ENCODE data around the gene TEKT4.
"Not testable (repeated sequence)": the region's sequence is repeated elsewhere in the genome, so short reads cannot be mapped to it uniquely, and the experiment has no call there.

Gene TEKT4

GRCh38 chr2:94875820-94876522 is 4.7 kb downstream of the TEKT4 start:
- no peak for DNase-seq (ENCODE audit: low read depth in 1 of 2, low spot score in 1 of 2)

DNA sequence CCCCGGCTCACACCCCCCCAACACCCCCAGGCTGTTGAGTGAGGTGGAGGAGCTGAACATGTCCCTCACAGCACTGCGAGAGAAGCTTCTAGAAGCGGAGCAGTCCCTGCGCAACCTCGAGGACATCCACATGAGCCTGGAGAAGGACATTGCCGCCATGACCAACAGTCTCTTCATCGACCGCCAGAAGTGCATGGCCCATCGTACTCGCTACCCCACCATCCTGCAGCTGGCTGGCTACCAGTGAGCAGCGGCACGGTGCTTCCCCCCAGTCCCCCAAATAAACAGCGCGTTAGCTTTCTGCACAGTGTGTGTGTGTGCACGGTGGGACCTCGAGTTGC is 5.3 kb downstream of the TEKT4 start:
- no peak for DNase-seq (ENCODE audit: low read depth in 1 of 2, low spot score in 1 of 2)

DNA sequence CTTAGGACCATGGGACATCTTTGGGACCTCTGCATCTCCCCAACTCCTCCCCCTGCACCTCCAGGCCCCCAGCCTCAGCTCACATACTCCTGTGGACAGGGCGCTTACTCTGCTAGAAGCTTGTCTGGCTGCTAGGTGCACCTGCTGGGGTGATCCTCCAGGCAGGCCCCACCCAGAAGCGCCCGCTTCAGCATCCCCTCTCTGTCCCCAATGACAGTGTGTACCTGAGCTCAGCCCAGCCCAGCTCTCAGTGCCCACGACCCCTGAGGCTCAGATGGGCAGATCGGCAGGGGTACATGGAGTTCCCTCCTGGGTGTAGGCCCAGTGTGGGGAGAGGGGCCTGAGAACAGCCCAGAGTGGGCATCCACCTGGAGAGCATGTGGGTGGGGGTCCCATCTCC is 5.9 kb downstream of the TEKT4 start:
- no peak for DNase-seq (ENCODE audit: low read depth in 1 of 2, low spot score in 1 of 2)

- DNase-seq (ENCODE audit: low read depth in 1 of 2, low spot score in 1 of 2): not testable (repeated sequence)
These were observed 7.3 kb downstream of the TEKT4 start for GRCh38 chr2:94878575-94878974.

DNA sequence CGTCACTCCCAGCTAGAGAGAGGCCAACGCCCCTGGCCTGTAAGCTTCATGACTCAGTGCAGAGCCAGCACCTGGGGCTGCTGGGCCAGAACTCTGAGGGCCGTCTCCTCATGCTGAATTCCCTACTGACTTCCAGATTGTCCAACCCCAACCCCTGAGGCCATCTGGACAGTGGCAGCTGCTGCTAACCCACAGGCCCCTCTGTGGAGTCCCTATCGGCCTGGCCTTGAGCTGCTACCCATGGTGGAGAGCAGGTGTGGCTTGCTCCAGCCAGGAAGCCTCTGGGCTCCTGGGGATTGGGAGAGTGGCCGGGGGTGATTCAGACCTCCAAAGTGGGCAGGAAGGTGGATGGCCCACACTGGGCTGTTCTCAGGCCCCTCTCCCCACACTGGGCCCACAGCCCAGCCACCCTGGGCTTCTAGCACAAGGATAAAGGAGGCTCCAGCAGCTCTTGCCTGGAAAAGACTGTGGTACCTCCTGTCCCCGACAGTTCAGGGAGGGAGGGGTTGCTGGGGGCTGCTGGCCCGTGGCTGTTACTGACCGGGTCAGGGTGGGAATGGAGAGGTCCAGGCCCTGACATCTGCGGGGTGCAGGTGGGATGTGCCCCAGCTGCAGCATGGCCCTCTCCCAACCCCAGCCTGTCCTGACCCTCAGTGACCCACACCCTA is 8.2 kb downstream of the TEKT4 start:
- DNase-seq (ENCODE audit: low read depth in 1 of 2, low spot score in 1 of 2): no peak

GRCh38 chr2:94879982-94880377 is 8.8 kb downstream of the TEKT4 start:
- no peak for DNase-seq (ENCODE audit: low read depth in 1 of 2, low spot score in 1 of 2)

- no peak for DNase-seq (ENCODE audit: low read depth in 1 of 2, low spot score in 1 of 2)
These were observed 9.3 kb downstream of the TEKT4 start for GRCh38 chr2:94880507-94880906.

- no peak for DNase-seq (ENCODE audit: low read depth in 1 of 2, low spot score in 1 of 2)
These were observed 9.8 kb downstream of the TEKT4 start for GRCh38 chr2:94881070-94881469.

GRCh38 chr2:94890234-94890633 is 19.0 kb downstream of the TEKT4 start:
- no peak for DNase-seq (ENCODE audit: low read depth in 1 of 2, low spot score in 1 of 2)

DNA sequence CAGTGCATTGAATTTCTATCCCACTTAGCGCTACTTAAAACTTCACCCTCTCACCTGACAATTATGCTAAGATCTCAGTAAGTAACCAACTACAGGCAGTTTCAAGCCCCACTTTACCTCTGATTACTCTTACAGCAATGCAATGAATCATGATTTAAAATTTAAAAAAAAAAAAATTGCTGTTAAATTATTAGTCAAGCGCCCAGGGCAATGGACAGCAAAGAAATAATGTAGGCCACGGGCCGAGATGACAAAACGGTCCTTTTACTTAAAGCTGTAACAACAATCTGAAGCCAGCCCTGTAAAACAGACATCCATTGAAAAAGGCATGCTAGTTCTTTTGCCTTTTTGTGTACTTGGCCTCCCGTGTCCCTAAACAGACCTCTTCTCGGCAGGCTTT is 24.0 kb downstream of the TEKT4 start:
- not testable (repeated sequence) for DNase-seq (ENCODE audit: low read depth in 1 of 2, low spot score in 1 of 2)

GRCh38 chr2:94906976-94907375 is 35.7 kb downstream of the TEKT4 start:
- not testable (repeated sequence) for DNase-seq (ENCODE audit: low read depth in 1 of 2, low spot score in 1 of 2)

GRCh38 chr2:94923196-94923595 is 52.0 kb downstream of the TEKT4 start:
- DNase-seq (ENCODE audit: low read depth in 1 of 2, low spot score in 1 of 2): no peak

DNA sequence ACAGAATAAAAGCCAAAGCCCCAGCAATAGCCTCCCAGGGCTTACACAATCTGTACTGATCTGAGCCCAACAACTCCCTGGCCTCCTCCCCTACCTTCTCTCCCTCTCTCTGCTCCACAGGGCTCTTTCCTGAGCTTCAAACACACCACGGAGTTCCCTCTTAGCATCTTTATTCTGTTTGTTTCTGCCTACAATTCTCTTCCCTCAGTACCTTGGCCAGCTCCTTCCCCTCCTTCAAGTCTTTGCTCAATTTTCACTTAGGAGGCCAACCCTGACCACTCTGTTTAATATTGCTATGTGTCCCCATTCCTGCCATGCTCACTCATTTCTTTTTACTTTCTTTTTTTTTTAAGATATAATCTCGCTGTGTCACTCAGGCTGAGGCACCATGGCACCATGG is 53.8 kb downstream of the TEKT4 start:
- not testable (repeated sequence) for DNase-seq (ENCODE audit: low read depth in 1 of 2, low spot score in 1 of 2)

All from activated CD4-positive, alpha-beta T cell treated with anti-CD3 and anti-CD28 coated beads, Interleukin-2, amount 50 U/mL, for 24 hours (primary cell).